Gastrocnemius medialis (tissue), 4 donors: Measurements from ENCODE around the gene KIAA1614.
"Not testable (repeated sequence)": the region's sequence is repeated elsewhere in the genome, so short reads cannot be mapped to it uniquely, and the experiment has no call there.

Source experiments
- POLR2A ChIP-seq, 2 donors: fragments of 450-650 bp; IDR thresholded peaks; one replicate each; pipeline ENCODE4 v1.6.1; 2017; ENCODE audit warnings: antibody characterized with exemption in 2 of 2, mild to moderate bottlenecking in 2 of 2, moderate library complexity in 2 of 2
- TF ChIP-seq, protein P1 (sequence below), 5 experiments: fragments of 450-650 bp in 3 of 5; fragments of 200-600 bp in 2 of 5; sonication (generic) in 2 of 5; IDR thresholded peaks in 4 of 5; conservative IDR thresholded peaks in 1 of 5; 1 replicate in 4 of 5; 2 replicates in 1 of 5; pipeline ENCODE4 v1.5.1; 2016 to 2019; ENCODE audit warnings: antibody characterized with exemption in 5 of 5, mild to moderate bottlenecking in 3 of 5, moderate library complexity in 3 of 5

- peak in 1 of 2 donors; percentile 22 for TF ChIP-seq POLR2A (IDR thresholded peaks at IDR 0.05)
- TF ChIP-seq, protein P1, sequence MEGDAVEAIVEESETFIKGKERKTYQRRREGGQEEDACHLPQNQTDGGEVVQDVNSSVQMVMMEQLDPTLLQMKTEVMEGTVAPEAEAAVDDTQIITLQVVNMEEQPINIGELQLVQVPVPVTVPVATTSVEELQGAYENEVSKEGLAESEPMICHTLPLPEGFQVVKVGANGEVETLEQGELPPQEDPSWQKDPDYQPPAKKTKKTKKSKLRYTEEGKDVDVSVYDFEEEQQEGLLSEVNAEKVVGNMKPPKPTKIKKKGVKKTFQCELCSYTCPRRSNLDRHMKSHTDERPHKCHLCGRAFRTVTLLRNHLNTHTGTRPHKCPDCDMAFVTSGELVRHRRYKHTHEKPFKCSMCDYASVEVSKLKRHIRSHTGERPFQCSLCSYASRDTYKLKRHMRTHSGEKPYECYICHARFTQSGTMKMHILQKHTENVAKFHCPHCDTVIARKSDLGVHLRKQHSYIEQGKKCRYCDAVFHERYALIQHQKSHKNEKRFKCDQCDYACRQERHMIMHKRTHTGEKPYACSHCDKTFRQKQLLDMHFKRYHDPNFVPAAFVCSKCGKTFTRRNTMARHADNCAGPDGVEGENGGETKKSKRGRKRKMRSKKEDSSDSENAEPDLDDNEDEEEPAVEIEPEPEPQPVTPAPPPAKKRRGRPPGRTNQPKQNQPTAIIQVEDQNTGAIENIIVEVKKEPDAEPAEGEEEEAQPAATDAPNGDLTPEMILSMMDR (IDR thresholded peaks at IDR 0.05 in 4 of 5, conservative IDR thresholded peaks at IDR 0.05 in 1 of 5): not testable (repeated sequence)
Observed at GRCh38 chr1:180968834-180969233, 56.1 kb downstream of the KIAA1614 start.
